Retinal pigment epithelial cell (primary cell): ENCODE data around the gene FAM120AOS.

Experiments
- DNase-seq: peaks from one replicate; pipeline ENCODE4 v3.0.0-alpha.2; 2010; ENCODE audit warnings: low read depth
- H3K4me3 ChIP-seq: 2 replicates; pipeline ENCODE4 v1.5.1; 2011; ENCODE audit warnings: mild to moderate bottlenecking, low read length, control low read depth, moderate library complexity
- CTCF ChIP-seq: conservative IDR thresholded peaks from 2 replicates; pipeline ENCODE4 v1.5.1; 2011; ENCODE audit warnings: low read depth, low read length, control low read depth, inconsistent platforms

Gene FAM120AOS

GRCh38 chr9:93453047-93453914, at the start of gene FAM120AOS:
FAM120AOS (minus strand) TSS chr9:93453581; CDS start chr9:93452709, 872 bp downstream.
- TF ChIP-seq CTCF: no peak
- peak within 1 kb of the TSS; percentile 73 for H3K4me3 ChIP-seq
- peak; percentile 85 for DNase-seq

- no peak for DNase-seq
Measured at GRCh38 chr9:93501406-93501805, 48.0 kb upstream of the FAM120AOS start.

GRCh38 chr9:93500571-93501298, 47.4 kb upstream of the FAM120AOS start:
- no peak overlapping the region for H3K4me3 ChIP-seq
- no peak for DNase-seq
- no peak for TF ChIP-seq CTCF

More at GRCh38 chr9:93501406-93501805, 48.0 kb upstream of the FAM120AOS start:
- TF ChIP-seq CTCF: no peak
- H3K4me3 ChIP-seq: no peak overlapping the region

- no peak for DNase-seq
- TF ChIP-seq CTCF: no peak
Measured at GRCh38 chr9:93496285-93496684, 42.9 kb upstream of the FAM120AOS start.

GRCh38 chr9:93493949-93494348, 40.6 kb upstream of the FAM120AOS start:
- DNase-seq: no peak
- TF ChIP-seq CTCF: no peak
- H3K4me3 ChIP-seq: no peak overlapping the region

More at GRCh38 chr9:93496285-93496684, 42.9 kb upstream of the FAM120AOS start:
- H3K4me3 ChIP-seq: no peak overlapping the region

- no peak for TF ChIP-seq CTCF
- no peak for DNase-seq
- H3K4me3 ChIP-seq: no peak overlapping the region
Measured at GRCh38 chr9:93492327-93492726, 38.9 kb upstream of the FAM120AOS start.
